Activated CD4-positive, CD25-positive, alpha-beta regulatory T cell treated with anti-CD3 and anti-CD28 coated beads, Interleukin-2, amount 50 U/mL, for 24 hours (primary cell): ENCODE results near the gene ZNF827.

Source experiments
- ATAC-seq, 2 donors: fragments of 150-1000 bp; cut with Tn5 transposase; one replicate each; pipeline ENCODE4 v1.10.0; 2021; ENCODE audit warnings: mild to moderate bottlenecking in 1 of 2, moderate library complexity in 1 of 2

ZNF827 gene

GRCh38 chr4:145743641-145744040, 195.0 kb downstream of the ZNF827 start:
- no peak for ATAC-seq

- ATAC-seq = no peak
Observed at GRCh38 chr4:145740806-145741205, 197.8 kb downstream of the ZNF827 start.

- ATAC-seq = no peak
Observed at GRCh38 chr4:145739845-145740244, 198.8 kb downstream of the ZNF827 start.

GRCh38 chr4:145736241-145736831, 202.3 kb downstream of the ZNF827 start:
- no peak for ATAC-seq

- ATAC-seq = no peak
Observed at GRCh38 chr4:145735827-145736226, 202.8 kb downstream of the ZNF827 start.

- ATAC-seq = no peak
Observed at GRCh38 chr4:145735347-145735675, 203.3 kb downstream of the ZNF827 start.

GRCh38 chr4:145734576-145735346, 203.9 kb downstream of the ZNF827 start:
- no peak for ATAC-seq

- ATAC-seq = no peak
Observed at GRCh38 chr4:145734031-145734430, 204.6 kb downstream of the ZNF827 start.

GRCh38 chr4:145732895-145733880, 205.4 kb downstream of the ZNF827 start:
- ATAC-seq = peak; percentile 85 to 90

GRCh38 chr4:145732001-145732815, 206.4 kb downstream of the ZNF827 start:
- no peak for ATAC-seq

- ATAC-seq = no peak
Observed at GRCh38 chr4:145731028-145731427, 207.6 kb downstream of the ZNF827 start.

GRCh38 chr4:145730026-145730425, 208.6 kb downstream of the ZNF827 start:
- ATAC-seq = no peak

- ATAC-seq = no peak
Observed at GRCh38 chr4:145723336-145723735, 215.3 kb downstream of the ZNF827 start.

GRCh38 chr4:145722561-145722960, 216.1 kb downstream of the ZNF827 start:
- ATAC-seq = no peak

- ATAC-seq = no peak
Observed at GRCh38 chr4:145720656-145721055, 218.0 kb downstream of the ZNF827 start.

- ATAC-seq = peak; percentile 58 to 74
Observed at GRCh38 chr4:145719752-145720624, 218.6 kb downstream of the ZNF827 start.

- ATAC-seq = no peak
Observed at GRCh38 chr4:145716661-145717200, 221.9 kb downstream of the ZNF827 start.

- ATAC-seq = no peak
Observed at GRCh38 chr4:145716200-145716599, 222.4 kb downstream of the ZNF827 start.

- ATAC-seq = peak; percentile 90
Observed at GRCh38 chr4:145709843-145710242, 228.8 kb downstream of the ZNF827 start.

GRCh38 chr4:145709336-145709735, 229.3 kb downstream of the ZNF827 start:
- no peak for ATAC-seq
